Measurements from ENCODE around the gene SYTL2.
A peak's percentile ranks its signal among the peaks of the same experiment; 100 is the strongest.
"Not testable (repeated sequence)": the region's sequence is repeated elsewhere in the genome, so short reads cannot be mapped to it uniquely, and the experiment has no call there.

The SYTL2 gene

GRCh38 chr11:85787809-85788760 is 22.9 kb downstream of the SYTL2 start:
- no peak for DNase-seq

GRCh38 chr11:85787168-85787567 is 23.8 kb downstream of the SYTL2 start:
- DNase-seq, result no peak

- no peak for DNase-seq
Observed at GRCh38 chr11:85784480-85785265, 26.3 kb downstream of the SYTL2 start.

- no peak for DNase-seq
Observed at GRCh38 chr11:85783758-85784157, 27.2 kb downstream of the SYTL2 start.

GRCh38 chr11:85780780-85781517 is 30.0 kb downstream of the SYTL2 start:
- DNase-seq, result peak; percentile 55

GRCh38 chr11:85779956-85780640 is 30.8 kb downstream of the SYTL2 start:
- DNase-seq, result peak; percentile 84

- DNase-seq, result not testable (repeated sequence)
Observed at GRCh38 chr11:85777603-85777972, 33.4 kb downstream of the SYTL2 start.

- no peak for DNase-seq
Observed at GRCh38 chr11:85776951-85777602, 33.9 kb downstream of the SYTL2 start.

GRCh38 chr11:85774256-85775101 is 36.5 kb downstream of the SYTL2 start:
- DNase-seq, result no peak

GRCh38 chr11:85772695-85773094 is 38.2 kb downstream of the SYTL2 start:
- no peak for DNase-seq

GRCh38 chr11:85771568-85771967 is 39.4 kb downstream of the SYTL2 start:
- no peak for DNase-seq

- no peak for DNase-seq
Observed at GRCh38 chr11:85769771-85770170, 41.2 kb downstream of the SYTL2 start.

- no peak for DNase-seq
Observed at GRCh38 chr11:85768473-85769146, 42.3 kb downstream of the SYTL2 start.

- no peak for DNase-seq
Observed at GRCh38 chr11:85767246-85767945, 43.5 kb downstream of the SYTL2 start.

- DNase-seq, result no peak
Observed at GRCh38 chr11:85766721-85767161, 44.2 kb downstream of the SYTL2 start.

GRCh38 chr11:85764796-85765195 is 46.1 kb downstream of the SYTL2 start:
- DNase-seq, result no peak

GRCh38 chr11:85762226-85762625 is 48.7 kb downstream of the SYTL2 start:
- DNase-seq, result no peak

GRCh38 chr11:85759915-85760314 is 51.0 kb downstream of the SYTL2 start:
- DNase-seq, result no peak

GRCh38 chr11:85758480-85759039 is 52.4 kb downstream of the SYTL2 start:
- no peak for DNase-seq

Data from NCI-H82 (cell line).